ENCODE measurements around the gene FAXDC2. TPM values are rescaled to one million over a fixed set of nuclear protein-coding genes. Genes with fewer than 3 reads are reported as not detected.

FAXDC2 gene
- total RNA-seq, 1 donor from 2014 or later, result 2.6 TPM

- no peak for DNase-seq (ENCODE audit: low read depth)
- TF ChIP-seq CTCF (IDR thresholded peaks at IDR 0.05; ENCODE audit: insufficient read depth, low read length, poor library complexity, severe bottlenecking), result no peak
- Histone ChIP-seq H3K27me3 (ENCODE audit: control insufficient read depth, insufficient read depth, low read length) (no peaks in the 10 kb centered on the region), H3K36me3 (ENCODE audit: control insufficient read depth, insufficient read depth, low read length) (no peaks in the 10 kb centered on the region), H3K4me3 (ENCODE audit: low read depth, low read length) (peak overlapping the region; percentile 43)
These were observed 607 bp downstream of the FAXDC2 start for GRCh38 chr5:154849791-154850201.

- DNase-seq (ENCODE audit: low read depth), result no peak
- no peak for TF ChIP-seq CTCF (IDR thresholded peaks at IDR 0.05; ENCODE audit: insufficient read depth, low read length, poor library complexity, severe bottlenecking)
- no peaks in the 10 kb centered on the region for H3K27me3 ChIP-seq (ENCODE audit: control insufficient read depth, insufficient read depth, low read length)
- H3K36me3 ChIP-seq (ENCODE audit: control insufficient read depth, insufficient read depth, low read length), result no peaks in the 10 kb centered on the region
- H3K4me3 ChIP-seq (ENCODE audit: low read depth, low read length), result no peak overlapping the region
These were observed 1.1 kb downstream of the FAXDC2 start for GRCh38 chr5:154849264-154849785.

GRCh38 chr5:154844809-154845208 lies 5.6 kb downstream of the FAXDC2 start:
- DNase-seq (ENCODE audit: low read depth), result no peak
- Histone ChIP-seq H3K27me3 (ENCODE audit: control insufficient read depth, insufficient read depth, low read length) (no peaks in the 10 kb centered on the region), H3K36me3 (ENCODE audit: control insufficient read depth, insufficient read depth, low read length) (no peaks in the 10 kb centered on the region), H3K4me3 (ENCODE audit: low read depth, low read length) (no peak overlapping the region)
- TF ChIP-seq CTCF (IDR thresholded peaks at IDR 0.05; ENCODE audit: insufficient read depth, low read length, poor library complexity, severe bottlenecking), result no peak

- H3K36me3 ChIP-seq (ENCODE audit: control insufficient read depth, insufficient read depth, low read length), result no peaks in the 10 kb centered on the region
- no peaks in the 10 kb centered on the region for H3K27me3 ChIP-seq (ENCODE audit: control insufficient read depth, insufficient read depth, low read length)
- H3K4me3 ChIP-seq (ENCODE audit: low read depth, low read length), result no peak overlapping the region
- DNase-seq (ENCODE audit: low read depth), result no peak
- TF ChIP-seq CTCF (IDR thresholded peaks at IDR 0.05; ENCODE audit: insufficient read depth, low read length, poor library complexity, severe bottlenecking), result no peak
These were observed 7.5 kb downstream of the FAXDC2 start for GRCh38 chr5:154842689-154843530.

GRCh38 chr5:154841273-154841661 lies 9.1 kb downstream of the FAXDC2 start:
- Histone ChIP-seq H3K4me3 (ENCODE audit: low read depth, low read length) (no peak overlapping the region), H3K36me3 (ENCODE audit: control insufficient read depth, insufficient read depth, low read length) (no peaks in the 10 kb centered on the region), H3K27me3 (ENCODE audit: control insufficient read depth, insufficient read depth, low read length) (no peaks in the 10 kb centered on the region)
- no peak for DNase-seq (ENCODE audit: low read depth)
- no peak for TF ChIP-seq CTCF (IDR thresholded peaks at IDR 0.05; ENCODE audit: insufficient read depth, low read length, poor library complexity, severe bottlenecking)

Data from kidney epithelial cell (primary cell).